Upper lobe of right lung (tissue), 1 donor: ENCODE results near the gene SLC23A2. TPM values are rescaled to one million over a fixed set of nuclear protein-coding genes. Genes with fewer than 3 reads are reported as not detected.

Source experiments
- ATAC-seq: fragments of 200-7000 bp; cut with Tn5 transposase; one replicate; pipeline ENCODE4 v1.9.1; 2020; ENCODE audit warnings: mild to moderate bottlenecking, moderate library complexity
- DNase-seq: peaks from one replicate; pipeline ENCODE4 v3.0.0-alpha.2; 2020
- H3K27ac ChIP-seq: fragments of 200-600 bp; one replicate; pipeline ENCODE4 v1.8.0; 2022
- H3K27me3 ChIP-seq: fragments of 200-600 bp; one replicate; pipeline ENCODE4 v1.8.0; 2022; ENCODE audit warnings: mild to moderate bottlenecking
- H3K36me3 ChIP-seq: fragments of 200-600 bp; one replicate; pipeline ENCODE4 v1.8.0; 2022
- H3K4me1 ChIP-seq: fragments of 200-600 bp; one replicate; pipeline ENCODE4 v1.8.0; 2022
- H3K4me3 ChIP-seq: fragments of 200-600 bp; one replicate; pipeline ENCODE4 v1.8.0; 2022; ENCODE audit warnings: mild to moderate bottlenecking
- H3K9me3 ChIP-seq: fragments of 200-600 bp; one replicate; pipeline ENCODE4 v1.8.0; 2022
- intact Hi-C: fragments of 100-400 bp; cut with DNase I; formaldehyde crosslinking; loops from one replicate; pipeline ENCODE4 v1.11.0; 2022
- total RNA-seq: library from RNA; stranded (reverse); fragmentation: NEBNext Ultra II Directional; extraction: Animal tissue kit (Norgen Biotek cat#: 25700); gene quantifications from one replicate; pipeline ENCODE4 v1.2.1, GENCODE V29; 2021
- TF ChIP-seq, protein P1 (sequence below): fragments of 200-600 bp; IDR thresholded peaks from one replicate; pipeline ENCODE4 v1.8.0; 2022; ENCODE audit warnings: antibody characterized with exemption
- donor health status: DM: no; HTN: yes; CAD: no; lungs with severe emphysema.

Gene SLC23A2
- total RNA-seq, 1 donor from 2014 or later, result 26.2 TPM

DNA sequence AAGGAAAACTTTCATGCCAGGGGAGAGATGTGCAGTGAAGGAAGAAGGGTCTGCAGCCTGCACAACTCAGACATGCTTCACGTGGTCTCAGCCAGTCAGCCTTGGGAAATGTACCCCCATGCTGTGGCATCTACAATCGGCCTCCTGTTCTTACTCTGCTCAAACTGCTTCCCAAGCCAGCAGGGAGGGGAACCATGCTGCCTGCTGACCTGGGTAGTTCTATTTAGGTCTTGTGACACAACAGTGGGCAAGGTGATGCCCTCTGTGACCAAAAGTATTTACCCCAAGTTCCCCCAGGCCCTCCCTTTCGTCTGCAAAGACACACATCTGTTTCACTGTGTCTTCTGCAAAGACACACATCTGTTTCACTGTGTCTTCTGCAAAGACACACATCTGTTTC is 106.9 kb downstream of the SLC23A2 start:
- TF ChIP-seq, protein P1, sequence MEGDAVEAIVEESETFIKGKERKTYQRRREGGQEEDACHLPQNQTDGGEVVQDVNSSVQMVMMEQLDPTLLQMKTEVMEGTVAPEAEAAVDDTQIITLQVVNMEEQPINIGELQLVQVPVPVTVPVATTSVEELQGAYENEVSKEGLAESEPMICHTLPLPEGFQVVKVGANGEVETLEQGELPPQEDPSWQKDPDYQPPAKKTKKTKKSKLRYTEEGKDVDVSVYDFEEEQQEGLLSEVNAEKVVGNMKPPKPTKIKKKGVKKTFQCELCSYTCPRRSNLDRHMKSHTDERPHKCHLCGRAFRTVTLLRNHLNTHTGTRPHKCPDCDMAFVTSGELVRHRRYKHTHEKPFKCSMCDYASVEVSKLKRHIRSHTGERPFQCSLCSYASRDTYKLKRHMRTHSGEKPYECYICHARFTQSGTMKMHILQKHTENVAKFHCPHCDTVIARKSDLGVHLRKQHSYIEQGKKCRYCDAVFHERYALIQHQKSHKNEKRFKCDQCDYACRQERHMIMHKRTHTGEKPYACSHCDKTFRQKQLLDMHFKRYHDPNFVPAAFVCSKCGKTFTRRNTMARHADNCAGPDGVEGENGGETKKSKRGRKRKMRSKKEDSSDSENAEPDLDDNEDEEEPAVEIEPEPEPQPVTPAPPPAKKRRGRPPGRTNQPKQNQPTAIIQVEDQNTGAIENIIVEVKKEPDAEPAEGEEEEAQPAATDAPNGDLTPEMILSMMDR, result no peak
- Histone ChIP-seq H3K4me1 (peaks cover 9% of the 10 kb centered on the region), H3K36me3 (peaks cover 17% of the 10 kb centered on the region), H3K9me3 (no peaks in the 10 kb centered on the region), H3K27ac (no peak overlapping the region), H3K4me3 (no peak overlapping the region), H3K27me3 (no peaks in the 10 kb centered on the region)
- ATAC-seq, result no peak
- no peak for DNase-seq
- intact Hi-C loops, result no loop called here

DNA sequence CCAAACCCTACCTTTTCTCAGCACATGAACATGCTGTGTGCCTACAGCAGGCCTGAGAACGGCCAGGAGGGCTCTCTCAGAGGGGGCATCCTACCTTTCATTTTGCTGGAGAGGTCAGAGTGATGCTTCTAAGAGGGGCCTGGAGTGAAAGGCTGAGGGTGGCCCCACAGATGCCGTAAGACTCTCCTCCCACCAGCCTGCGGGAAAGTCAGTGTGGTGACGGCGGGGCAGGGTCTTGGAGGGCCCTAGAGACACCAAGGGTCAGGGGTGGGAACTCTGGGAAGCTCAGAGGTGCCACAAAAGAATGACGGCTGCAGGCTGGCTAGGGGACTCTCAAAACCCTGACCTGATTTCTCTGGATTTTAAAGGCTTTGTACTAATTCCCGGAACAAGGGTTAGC is 107.6 kb downstream of the SLC23A2 start:
- intact Hi-C loops, result no loop called here
- Histone ChIP-seq H3K27ac (no peak overlapping the region), H3K36me3 (peaks cover 20% of the 10 kb centered on the region), H3K9me3 (no peaks in the 10 kb centered on the region), H3K4me1 (peaks cover 6% of the 10 kb centered on the region), H3K27me3 (no peaks in the 10 kb centered on the region), H3K4me3 (no peak overlapping the region)
- TF ChIP-seq, protein P1, result no peak
- DNase-seq (no peak), ATAC-seq (no peak)

DNA sequence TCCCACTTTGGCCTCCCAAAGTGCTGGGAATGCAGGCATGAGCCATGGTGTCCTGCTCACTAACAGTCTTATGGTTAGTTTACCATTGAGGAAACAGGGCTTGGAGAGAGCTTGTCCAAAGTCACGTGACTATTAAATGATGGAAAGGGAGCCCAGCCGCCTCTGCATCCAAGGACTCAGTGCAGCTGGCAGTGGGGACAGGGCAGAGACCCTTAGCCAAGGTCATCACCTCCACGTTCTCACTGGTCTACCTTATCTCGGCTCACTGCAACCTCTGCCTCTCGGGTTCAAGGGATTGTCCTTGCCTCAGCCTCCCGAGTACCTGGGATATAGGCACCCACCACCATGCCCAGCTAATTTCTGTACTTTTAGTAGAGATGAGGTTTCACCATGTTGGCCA is 109.3 kb downstream of the SLC23A2 start:
- Histone ChIP-seq H3K27ac (no peak overlapping the region), H3K36me3 (peaks cover 28% of the 10 kb centered on the region), H3K4me3 (no peak overlapping the region), H3K27me3 (no peaks in the 10 kb centered on the region), H3K4me1 (no peaks in the 10 kb centered on the region), H3K9me3 (no peaks in the 10 kb centered on the region)
- intact Hi-C loops, result no loop called here
- ATAC-seq (no peak), DNase-seq (no peak)
- TF ChIP-seq, protein P1, result no peak

DNA sequence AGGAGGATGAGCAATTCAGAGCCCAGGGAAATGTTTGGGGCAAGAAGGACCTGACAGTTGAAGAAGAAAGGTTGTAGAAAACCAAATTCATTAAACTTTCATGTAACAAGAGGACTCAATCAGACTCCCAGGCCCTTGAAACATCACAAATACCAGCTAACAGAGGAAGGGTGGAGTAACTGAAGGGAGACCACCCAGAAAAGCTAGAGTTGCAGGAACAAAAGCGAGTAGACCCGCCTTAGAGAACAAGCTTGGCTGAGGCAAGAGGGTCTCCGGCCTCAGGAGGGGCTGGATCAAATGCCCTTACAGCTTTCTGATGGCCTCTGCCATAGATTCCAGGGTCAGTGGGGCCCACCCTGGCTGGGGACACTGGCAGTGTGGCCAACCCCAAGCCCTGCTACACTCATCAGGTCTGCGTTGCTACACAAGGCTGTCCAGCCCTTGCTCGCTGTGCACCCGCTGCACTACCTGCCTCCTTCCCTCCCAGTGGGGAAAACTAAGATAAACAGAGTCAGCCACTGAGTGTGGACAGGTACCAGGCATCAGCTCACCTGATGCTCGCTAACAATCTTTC is 110.0 kb downstream of the SLC23A2 start:
- TF ChIP-seq, protein P1, result no peak
- intact Hi-C loops, result no loop called here
- Histone ChIP-seq H3K4me3 (no peak overlapping the region), H3K4me1 (no peaks in the 10 kb centered on the region), H3K9me3 (no peaks in the 10 kb centered on the region), H3K36me3 (peaks cover 28% of the 10 kb centered on the region), H3K27me3 (no peaks in the 10 kb centered on the region), H3K27ac (no peak overlapping the region)
- ATAC-seq (no peak), DNase-seq (no peak)

DNA sequence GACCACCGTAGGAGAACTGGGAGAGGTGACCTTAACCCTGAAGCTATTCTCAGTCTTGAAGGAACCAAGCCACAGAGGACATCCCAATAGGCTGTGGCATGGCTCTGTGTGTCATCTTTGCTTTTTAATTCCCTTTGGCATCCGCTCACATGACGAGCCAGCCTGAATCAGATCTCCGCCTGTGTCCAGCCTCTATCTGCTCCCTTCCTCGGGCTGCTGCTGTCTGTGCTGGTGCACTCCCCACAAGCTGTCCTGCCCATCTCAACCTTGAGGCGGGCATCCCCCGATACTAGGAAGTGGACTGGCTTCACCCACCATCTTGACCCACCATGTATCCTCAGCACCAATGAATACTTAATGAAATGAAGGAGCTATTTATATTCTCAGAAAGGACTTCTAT is 111.9 kb downstream of the SLC23A2 start:
- Histone ChIP-seq H3K4me3 (no peak overlapping the region), H3K4me1 (no peaks in the 10 kb centered on the region), H3K27me3 (no peaks in the 10 kb centered on the region), H3K27ac (no peak overlapping the region), H3K9me3 (no peaks in the 10 kb centered on the region), H3K36me3 (peaks cover 31% of the 10 kb centered on the region)
- intact Hi-C loops, result no loop called here
- TF ChIP-seq, protein P1, result no peak
- ATAC-seq (no peak), DNase-seq (no peak)

DNA sequence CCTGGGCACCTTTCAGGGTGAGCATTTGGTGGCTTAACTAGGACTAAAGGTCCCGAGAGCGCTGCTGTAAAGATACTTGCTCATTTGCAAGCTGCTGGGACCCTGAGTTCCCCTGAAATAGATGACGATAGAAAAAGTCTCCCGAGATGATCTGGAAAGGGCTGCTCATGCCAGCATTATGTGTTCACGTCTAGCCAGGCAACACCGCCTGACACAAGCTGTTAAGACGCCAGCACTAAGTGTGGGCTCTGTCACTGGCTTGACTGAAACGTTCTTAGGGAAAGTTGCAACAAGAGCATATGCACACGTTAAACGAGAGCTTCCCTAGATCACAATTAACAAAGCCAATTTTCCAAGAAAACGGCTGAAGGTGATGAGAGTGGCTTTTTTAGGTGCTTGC is 113.7 kb downstream of the SLC23A2 start:
- Histone ChIP-seq H3K27ac (no peak overlapping the region), H3K36me3 (peaks cover 43% of the 10 kb centered on the region), H3K4me3 (no peak overlapping the region), H3K27me3 (no peaks in the 10 kb centered on the region), H3K4me1 (no peaks in the 10 kb centered on the region), H3K9me3 (no peaks in the 10 kb centered on the region)
- no peak for ATAC-seq
- intact Hi-C loops, result no loop called here
- TF ChIP-seq, protein P1, result no peak
- no peak for DNase-seq
